ENCODE results near the gene LRIG2.
A peak's percentile ranks its signal among the peaks of the same experiment; 100 is the strongest.

Gene LRIG2

GRCh38 chr1:113072757-113073478, at the start of gene LRIG2 (continued):
- TF ChIP-seq HIC1 (tag by site-specific recombination; IDR thresholded peaks at IDR 0.05) (no peak), ZNF311 (tag by site-specific recombination; IDR thresholded peaks at IDR 0.05; ENCODE audit: borderline replicate concordance) (no peak), ZEB2 (tag by site-specific recombination; IDR thresholded peaks at IDR 0.05) (peak; percentile 85), ZNF501 (tag by site-specific recombination; IDR thresholded peaks at IDR 0.05) (peak; percentile 95), ZNF629 (tag by site-specific recombination; IDR thresholded peaks at IDR 0.05) (peak; percentile 58; the same call in 1 of the 2 replicates), KLF8 (tag by site-specific recombination; IDR thresholded peaks at IDR 0.05) (peak; percentile 77), ZBTB49 (tag by site-specific recombination; IDR thresholded peaks at IDR 0.05; ENCODE audit: low read depth) (no peak), ZNF394 (tag by site-specific recombination; IDR thresholded peaks at IDR 0.05; ENCODE audit: borderline replicate concordance) (peak; percentile 54; the same call in 1 of the 2 replicates), REST (tag by site-specific recombination; IDR thresholded peaks at IDR 0.05) (no peak), PRDM6 (tag by site-specific recombination; IDR thresholded peaks at IDR 0.05) (no peak), ZNF211 (tag by site-specific recombination; IDR thresholded peaks at IDR 0.05; ENCODE audit: low read depth) (no peak), ZNF404 (tag by site-specific recombination; IDR thresholded peaks at IDR 0.05) (no peak), ZNF645 (tag by site-specific recombination; IDR thresholded peaks at IDR 0.05) (no peak), KLF17 (tag by site-specific recombination; IDR thresholded peaks at IDR 0.05) (peak; percentile 15; the same call in 1 of the 2 replicates), ZNF473 (tag by site-specific recombination; IDR thresholded peaks at IDR 0.05) (no peak), KLF9 (tag by site-specific recombination; IDR thresholded peaks at IDR 0.05; ENCODE audit: low read depth) (peak; percentile 55), ZFHX2 (tag by site-specific recombination; conservative IDR thresholded peaks at IDR 0.05) (no peak), ZNF560 (tag by site-specific recombination; IDR thresholded peaks at IDR 0.05; ENCODE audit: borderline replicate concordance) (no peak), ZNF488 (tag by site-specific recombination; IDR thresholded peaks at IDR 0.05) (no peak), ZNF670 (tag by site-specific recombination; IDR thresholded peaks at IDR 0.05; ENCODE audit: low read depth) (no peak), SP3 (tag by site-specific recombination; IDR thresholded peaks at IDR 0.05) (peak; percentile 93), PRDM1 (tag by site-specific recombination; IDR thresholded peaks at IDR 0.05) (no peak), ZFP37 (tag by site-specific recombination; IDR thresholded peaks at IDR 0.05) (peak; percentile 41; the same call in 1 of the 2 replicates), ZNF112 (tag by site-specific recombination; IDR thresholded peaks at IDR 0.05) (no peak), ZNF624 (tag by site-specific recombination; IDR thresholded peaks at IDR 0.05) (no peak), ZNF600 (tag by site-specific recombination; IDR thresholded peaks at IDR 0.05) (peak; percentile 61; the same call in 1 of the 2 replicates), ZNF654 (tag by site-specific recombination; IDR thresholded peaks at IDR 0.05; ENCODE audit: low read depth) (peak; percentile 89)

Measured in HEK293 (cell line).